Stimulated activated CD8-positive, alpha-beta memory T cell treated with anti-CD3 and anti-CD28 coated beads, Interleukin-12 subunit alpha, Interleukin-12 subunit beta, amount 100 ng/mL, for 24 hours (primary cell): ENCODE data around the gene HNMT.
"Not testable (repeated sequence)": the region's sequence is repeated elsewhere in the genome, so short reads cannot be mapped to it uniquely, and the experiment has no call there.

Experiments used
- DNase-seq: peaks from one replicate; pipeline ENCODE4 v3.0.0-alpha.2; 2020; ENCODE audit errors: extremely low read depth

Gene HNMT

DNA sequence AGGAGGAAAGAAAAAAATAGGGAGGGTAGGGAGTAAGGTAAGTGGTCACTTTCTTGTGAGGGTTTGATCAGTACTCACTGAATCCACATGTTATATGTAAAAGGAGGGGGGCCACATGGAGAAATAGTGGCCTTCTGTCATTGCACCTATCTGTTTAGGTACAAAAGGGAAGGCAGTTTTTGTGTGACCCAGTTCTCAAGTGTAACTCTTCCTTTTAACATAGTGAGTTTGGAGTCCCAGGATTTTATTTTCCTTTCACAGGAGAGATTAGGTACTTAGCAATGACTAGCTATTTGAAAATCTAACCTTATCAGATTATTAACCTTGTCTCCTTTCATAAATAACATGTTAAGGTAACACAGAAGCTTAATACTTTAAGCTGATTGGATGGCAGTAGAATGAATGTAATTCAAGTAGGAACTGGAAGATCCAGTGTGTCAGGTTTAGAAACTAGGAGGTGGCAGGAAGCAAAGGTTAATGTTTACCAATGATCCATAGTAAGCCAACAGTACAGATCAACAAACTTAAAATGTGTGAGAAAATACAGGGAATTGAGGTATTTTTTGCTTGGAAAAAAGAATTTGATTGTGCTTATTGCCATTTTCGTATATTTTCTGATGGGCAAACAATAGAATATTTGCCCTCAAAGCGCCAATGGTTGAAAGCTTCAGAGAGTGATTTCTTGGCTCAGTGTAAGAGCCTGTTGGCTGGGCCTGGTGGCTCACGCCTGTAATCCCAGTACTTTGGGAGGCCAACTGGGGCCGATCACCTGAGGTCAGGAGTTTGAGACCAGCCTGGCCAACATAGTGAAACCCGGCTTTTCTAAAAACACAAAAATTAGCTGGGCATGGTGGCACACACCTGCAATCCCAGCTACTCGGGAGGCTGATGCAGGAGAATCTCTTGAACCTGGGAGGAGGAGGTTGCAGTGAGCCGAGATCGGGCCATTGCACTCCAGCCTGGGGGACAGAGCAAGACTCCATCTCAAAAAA lies 11.3 kb downstream of the HNMT start:
- DNase-seq: no peak

DNA sequence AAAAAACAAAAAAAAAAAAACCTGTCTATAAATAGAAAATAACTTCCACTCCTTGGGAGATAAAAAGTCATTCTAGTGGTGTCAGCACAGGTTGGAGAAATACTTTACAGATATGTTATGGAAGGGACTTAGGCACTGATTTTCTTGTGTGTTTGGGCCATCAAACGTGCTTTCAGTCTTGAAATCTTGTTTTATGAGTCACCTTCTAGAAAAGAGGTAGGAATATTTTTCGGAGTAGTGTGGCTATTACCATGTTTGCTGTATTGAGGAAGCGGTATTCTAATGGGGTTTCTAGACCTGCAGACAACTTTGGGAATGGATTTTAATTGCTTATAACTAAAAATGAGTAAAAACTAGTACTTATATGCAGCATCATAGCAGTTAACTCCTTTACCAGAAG lies 12.0 kb downstream of the HNMT start:
- DNase-seq: no peak

DNA sequence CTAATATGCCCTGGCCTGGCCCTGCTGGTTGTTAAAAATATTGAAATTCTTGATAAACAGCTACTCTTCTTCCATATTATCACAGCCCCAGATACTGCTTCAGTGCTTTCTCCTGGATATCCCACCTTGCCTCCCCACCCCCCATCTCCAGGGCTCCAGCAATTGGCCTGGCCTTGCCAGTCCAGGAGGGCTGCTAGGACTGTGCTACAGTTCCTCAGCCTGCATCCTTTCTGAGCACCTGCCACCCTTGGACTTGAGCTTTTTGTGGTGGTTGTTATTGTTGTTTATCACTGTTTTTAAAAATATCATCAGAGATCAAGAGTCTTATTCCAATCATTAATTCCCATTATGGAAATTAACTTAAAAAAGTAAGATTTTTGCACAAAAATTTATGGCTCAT lies 13.5 kb downstream of the HNMT start:
- DNase-seq: no peak

DNA sequence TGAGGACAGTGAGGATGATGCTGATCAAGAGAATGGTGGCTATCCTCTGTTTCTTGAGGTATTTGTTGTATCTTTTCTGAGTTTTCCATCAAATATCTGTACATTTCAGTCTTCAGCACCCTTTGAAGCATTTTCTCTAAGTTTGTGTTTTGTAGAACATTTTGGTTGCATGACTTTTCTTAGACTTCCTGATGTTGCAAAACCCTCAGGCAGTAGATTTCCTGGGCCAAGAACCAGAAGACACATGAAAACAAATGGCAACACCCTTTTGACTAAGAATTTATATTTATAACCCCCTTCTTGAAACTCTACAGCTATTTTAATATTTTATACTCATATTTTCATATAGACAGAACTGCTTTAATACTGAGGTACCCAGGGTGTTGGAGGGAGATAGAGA lies 16.2 kb downstream of the HNMT start:
- DNase-seq: no peak

DNA sequence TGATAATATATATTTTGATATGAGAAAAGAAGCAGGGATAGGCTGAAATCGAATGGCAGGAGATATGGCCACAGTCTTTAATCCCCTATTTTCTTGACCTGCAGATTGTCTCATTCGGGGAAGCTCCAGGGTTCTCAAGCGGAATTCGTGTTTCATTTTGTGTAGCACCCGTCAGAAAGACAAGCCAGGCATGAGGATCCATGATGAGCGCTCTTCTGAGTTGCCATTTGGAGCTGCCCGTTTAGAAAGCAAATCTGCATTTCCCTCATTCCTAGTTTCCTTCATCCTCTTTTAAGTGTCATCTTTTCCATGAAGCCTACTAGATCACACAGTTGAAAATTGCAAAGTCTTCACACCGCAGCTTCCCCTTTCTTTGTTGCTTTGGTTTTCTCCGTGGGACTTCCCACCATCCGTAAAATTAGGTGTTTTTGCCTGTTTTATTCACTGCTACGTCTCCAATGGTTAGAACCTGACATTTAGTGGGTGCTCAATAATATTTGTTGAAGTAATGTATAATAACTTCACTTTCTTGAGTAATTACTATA lies 16.9 kb downstream of the HNMT start:
- DNase-seq: no peak

DNA sequence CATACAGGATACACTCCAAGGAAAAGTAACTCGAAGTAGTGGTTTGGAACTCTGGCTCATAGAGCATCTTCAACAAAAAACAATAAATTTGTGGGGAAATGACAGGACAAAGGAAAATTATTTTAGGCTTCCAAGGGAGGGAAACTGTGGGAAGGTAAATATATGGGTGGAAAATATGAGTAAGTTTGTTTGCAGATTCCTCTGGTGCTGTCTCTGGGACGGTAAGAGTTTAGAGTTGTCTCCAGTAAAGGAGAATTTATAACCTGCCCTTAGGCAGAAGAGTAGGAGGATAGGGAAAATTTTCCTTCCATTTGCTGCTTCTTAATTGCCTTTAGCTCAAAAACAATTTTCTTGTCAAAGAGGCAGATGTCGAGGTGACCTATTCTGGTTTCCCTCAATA lies 19.3 kb downstream of the HNMT start:
- DNase-seq: no peak

GRCh38 chr2:137986268-137986667 lies 22.0 kb downstream of the HNMT start:
- DNase-seq: no peak

- DNase-seq: no peak
These were observed 22.7 kb downstream of the HNMT start for GRCh38 chr2:137987011-137987410.

DNA sequence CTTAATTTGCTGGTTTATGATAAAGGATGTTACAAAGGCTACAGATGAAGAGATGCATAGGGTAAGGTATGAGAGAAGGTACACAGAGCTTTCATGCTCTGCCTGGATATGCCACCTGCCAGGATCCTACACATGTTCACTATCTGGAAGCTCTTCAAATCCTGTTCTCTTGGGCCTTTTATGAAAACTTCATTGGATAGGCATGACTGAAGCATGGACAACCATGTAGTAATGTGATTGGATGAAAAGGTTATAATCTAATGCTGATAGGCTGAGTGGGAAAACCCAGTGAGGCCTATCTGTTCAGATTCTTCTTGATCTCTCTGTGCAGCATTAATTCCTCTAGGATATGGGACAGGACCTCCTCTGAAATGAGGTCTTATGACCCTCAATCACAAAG lies 26.8 kb downstream of the HNMT start:
- no peak for DNase-seq

DNA sequence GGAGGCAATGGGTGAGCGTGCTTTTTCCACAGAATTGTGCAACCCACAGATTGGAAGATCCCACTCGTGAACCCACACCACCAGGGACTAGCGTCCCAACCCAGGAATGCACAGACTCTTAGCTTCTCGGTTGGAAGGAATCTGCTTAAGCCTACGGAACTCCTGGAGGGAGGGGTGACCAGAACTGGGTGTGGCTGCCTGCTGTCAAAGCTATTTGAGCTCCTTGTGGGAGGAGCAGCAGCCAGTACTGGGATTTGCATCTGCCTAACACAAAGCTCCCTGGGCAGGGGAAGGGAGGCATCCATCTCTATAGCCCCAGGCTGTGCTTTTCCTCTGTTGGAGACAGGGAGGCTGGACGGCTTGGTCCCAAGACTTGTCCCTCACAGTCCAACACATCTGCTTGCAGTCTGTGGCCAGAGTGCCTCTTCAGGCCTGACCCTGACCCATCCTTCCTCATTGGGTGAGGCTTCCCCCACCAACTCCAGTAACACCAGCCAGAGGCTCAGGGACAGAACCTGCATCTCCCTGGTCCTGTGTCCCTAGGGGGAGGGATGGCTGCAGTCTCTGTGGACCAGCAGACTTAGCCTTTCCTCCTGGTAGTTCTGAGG lies 27.9 kb downstream of the HNMT start:
- DNase-seq: no peak

GRCh38 chr2:137993715-137994476 lies 29.6 kb downstream of the HNMT start:
- not testable (repeated sequence) for DNase-seq

- DNase-seq: not testable (repeated sequence)
These were observed 31.1 kb downstream of the HNMT start for GRCh38 chr2:137995368-137995767.

DNA sequence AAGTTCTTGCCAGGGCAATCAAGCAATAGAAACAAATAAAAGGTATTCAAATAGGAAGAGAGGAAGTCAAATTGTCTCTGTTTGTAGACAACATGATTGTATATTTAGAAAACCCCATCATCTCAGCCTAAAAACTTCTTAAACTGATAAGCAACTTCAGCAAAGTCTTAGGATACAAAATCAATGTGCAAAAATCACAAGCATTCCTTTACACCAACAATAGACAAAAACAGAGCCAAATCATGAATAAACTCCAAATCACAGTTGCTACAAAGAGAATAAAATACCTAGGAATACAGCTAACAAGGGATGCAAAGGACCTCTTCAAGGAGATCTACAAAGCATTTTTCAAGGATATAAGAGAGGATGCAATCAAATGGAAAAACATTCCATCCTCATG lies 31.9 kb downstream of the HNMT start:
- not testable (repeated sequence) for DNase-seq

DNA sequence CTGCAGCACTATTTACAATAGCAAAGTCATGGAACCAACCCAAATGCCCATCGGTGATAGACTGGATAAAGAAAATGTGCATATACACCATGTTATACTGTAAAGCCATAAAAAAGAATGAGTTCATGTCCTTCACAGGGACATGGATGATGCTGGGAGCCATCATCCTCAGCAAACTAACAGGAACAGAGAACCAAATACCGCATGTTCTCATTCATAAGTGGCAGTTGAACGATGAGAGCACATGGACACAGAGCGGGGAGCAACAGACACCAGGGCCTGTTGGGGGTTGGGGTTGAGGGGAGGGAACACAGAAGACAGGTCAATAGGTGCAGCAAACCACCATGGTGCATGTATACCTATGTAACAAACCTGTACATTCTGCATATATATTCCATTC lies 33.5 kb downstream of the HNMT start:
- DNase-seq: no peak

DNA sequence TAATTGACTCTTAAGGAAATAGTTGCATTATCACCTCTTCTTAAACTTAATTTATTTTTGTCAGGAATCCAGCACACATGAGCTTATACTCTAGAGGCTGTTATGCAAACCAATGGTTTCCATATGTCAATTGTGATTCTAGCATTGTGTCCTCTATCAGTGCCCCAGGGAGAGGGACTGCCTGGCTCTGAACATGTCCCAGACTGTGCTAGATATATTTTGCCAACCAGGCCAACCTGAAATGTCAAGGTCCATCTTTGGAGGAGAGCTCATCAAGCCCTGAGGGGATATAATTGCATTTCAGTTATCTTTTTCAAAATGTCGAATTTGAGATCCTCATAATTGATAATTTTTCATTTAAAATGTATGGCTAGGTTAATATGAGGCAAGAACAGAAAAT lies 34.2 kb downstream of the HNMT start:
- no peak for DNase-seq

- DNase-seq: no peak
These were observed 35.0 kb downstream of the HNMT start for GRCh38 chr2:137999273-137999672.

- no peak for DNase-seq
These were observed 35.7 kb downstream of the HNMT start for GRCh38 chr2:138000009-138000408.

GRCh38 chr2:138000796-138001195 lies 36.5 kb downstream of the HNMT start:
- DNase-seq: no peak

- no peak for DNase-seq
These were observed 39.1 kb downstream of the HNMT start for GRCh38 chr2:138003411-138003810.

GRCh38 chr2:138007431-138007830 lies 43.2 kb downstream of the HNMT start:
- DNase-seq: no peak

- no peak for DNase-seq
These were observed 45.3 kb downstream of the HNMT start for GRCh38 chr2:138009622-138010021.

- no peak for DNase-seq
These were observed 46.6 kb downstream of the HNMT start for GRCh38 chr2:138010890-138011289.
